HG03558 (cell line): ENCODE measurements around the gene SYT17.
"Not testable (repeated sequence)": the region's sequence is repeated elsewhere in the genome, so short reads cannot be mapped to it uniquely, and the experiment has no call there.

ENCODE experiments used
- ATAC-seq: cut with Tn5 transposase; IDR thresholded peaks from one replicate; pipeline ENCODE4 v1.9.1; 2021; ENCODE audit warnings: moderate number of reproducible peaks; ENCODE audit not compliant: unreplicated experiment; ENCODE audit errors: extremely low read depth

The SYT17 gene

DNA sequence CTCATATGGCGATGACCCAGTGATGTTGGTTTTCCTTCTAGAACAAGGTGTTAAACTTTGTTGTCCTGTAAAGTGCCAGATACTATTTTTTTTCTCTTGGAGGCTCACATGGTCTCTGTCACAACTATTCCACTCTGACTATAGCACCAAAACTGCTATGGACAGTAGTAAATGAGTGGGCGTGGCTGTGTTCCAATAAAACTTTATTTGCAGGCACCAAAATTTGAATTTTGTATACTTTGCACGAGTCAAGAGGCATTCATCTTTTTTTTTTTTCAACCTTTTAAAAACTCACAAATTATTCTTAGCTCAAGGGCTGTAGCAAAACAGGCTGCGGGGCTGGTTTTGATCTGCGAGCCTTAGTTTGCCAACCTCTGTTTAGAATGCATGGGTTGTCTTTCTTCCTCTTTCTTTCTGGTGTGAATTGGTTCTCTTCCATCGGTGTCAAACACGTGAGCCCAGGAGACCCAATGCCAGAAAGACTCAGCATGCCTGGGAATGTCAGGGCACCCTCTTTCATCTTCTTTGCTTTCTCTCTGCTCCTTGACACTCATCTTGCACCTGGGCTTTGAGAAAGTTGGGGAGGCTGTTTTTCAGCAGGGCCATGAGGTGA lies 2.1 kb downstream of the SYT17 start:
- no peak for ATAC-seq

DNA sequence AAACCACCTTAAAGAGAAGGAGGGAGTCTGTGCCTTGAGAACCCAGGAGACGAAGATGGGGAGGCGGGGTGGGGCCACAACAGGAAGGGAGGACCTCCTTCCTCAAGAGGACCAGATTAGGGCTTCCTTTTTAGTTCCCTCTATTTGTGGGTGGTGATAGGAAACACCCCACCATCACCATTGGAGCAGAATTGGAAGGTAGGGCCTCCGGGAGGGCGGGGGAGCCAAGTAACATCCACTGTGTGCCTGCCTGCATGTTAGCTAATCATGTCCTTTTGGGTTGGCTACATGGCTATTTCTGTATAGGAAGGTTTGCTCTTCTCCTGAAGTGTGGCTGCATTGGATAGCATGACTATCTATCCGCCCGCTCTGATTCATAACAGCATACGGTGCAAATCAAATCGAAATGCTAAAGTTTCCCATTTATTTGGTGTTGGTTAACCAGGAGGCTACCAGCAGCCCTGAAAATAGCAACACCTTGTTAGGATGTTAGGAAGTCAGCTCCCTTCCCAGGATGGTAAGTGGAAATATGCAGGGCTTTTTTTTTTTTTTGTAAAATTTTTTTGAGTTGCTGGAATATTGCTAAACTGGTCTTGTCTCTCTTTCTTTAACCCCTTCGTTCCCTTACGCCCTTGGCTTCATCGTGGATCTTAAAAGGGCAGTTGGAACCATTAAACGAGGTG lies 4.2 kb downstream of the SYT17 start:
- ATAC-seq, result no peak

DNA sequence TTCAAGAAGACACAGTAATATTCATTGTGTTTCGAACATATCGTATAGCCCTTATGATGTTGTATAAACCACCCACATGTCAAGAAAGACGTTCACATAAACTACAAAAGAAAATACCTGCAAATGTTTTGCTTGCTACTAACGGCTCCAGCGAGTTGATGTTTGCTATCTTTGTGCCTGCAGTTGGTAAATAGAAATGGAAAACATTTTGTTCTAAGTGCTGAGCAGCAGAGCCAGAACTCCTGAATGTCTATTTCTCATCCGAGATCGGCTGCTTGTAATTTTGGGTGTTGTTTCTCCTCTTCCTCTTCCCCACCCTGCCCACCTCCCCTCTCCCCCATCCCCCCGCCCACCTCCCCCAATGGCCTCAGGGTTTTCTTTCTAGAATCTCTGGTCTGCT lies 5.0 kb downstream of the SYT17 start:
- ATAC-seq, result no peak

DNA sequence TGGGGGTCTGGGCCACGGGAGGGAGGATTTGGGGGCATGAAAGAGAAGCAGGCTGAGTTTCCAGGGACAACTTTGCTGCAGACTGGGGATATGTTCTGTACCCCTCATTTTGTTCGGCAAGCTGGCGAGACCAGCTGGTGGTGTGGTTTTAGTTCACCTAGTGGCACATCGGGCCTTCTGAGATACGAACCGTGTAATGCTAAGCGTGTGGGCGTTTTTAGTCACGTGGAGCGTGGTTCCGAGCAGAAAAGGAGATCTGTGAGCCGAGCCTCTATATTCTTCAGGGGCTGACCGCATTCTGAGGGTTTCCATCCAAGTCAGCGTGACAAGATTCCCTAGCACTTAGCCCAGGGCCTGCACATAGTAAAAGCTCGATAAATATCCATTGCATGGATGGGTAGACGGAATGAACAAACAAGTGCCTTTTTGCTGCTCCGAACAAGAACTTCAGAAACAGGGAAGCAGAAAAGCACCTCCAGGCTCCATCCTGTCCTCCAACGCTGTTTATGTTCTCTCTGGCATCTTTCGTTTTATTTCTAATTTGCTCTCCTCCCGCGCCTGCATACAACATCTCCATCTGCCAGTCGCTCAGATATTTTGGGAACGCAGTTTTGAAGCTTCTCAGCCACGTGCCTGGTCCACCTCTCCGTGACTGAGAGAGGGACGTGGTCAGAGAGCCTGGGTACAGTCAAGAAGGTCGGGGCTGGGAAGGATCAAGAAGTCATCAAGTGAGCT lies 5.8 kb downstream of the SYT17 start:
- no peak for ATAC-seq

DNA sequence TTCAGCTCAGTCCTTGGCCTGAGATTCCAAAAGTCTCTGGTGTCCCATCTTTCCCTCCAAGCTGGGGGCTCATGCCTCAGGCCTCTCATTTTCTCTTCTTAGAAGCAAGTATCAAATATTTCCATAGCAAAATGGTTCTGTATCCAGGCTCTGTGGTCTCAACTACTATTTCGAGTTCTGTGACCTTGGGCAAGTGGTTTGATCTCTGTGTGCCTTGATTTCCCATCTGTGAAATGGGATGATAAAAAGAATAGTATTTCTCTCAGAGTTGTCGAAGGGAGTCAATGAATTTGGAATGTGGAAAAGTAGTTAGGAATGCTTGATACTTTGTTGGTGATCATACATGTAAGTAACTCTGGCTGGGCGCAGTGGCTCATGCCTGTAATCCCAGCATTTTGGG lies 6.4 kb downstream of the SYT17 start:
- no peak for ATAC-seq

DNA sequence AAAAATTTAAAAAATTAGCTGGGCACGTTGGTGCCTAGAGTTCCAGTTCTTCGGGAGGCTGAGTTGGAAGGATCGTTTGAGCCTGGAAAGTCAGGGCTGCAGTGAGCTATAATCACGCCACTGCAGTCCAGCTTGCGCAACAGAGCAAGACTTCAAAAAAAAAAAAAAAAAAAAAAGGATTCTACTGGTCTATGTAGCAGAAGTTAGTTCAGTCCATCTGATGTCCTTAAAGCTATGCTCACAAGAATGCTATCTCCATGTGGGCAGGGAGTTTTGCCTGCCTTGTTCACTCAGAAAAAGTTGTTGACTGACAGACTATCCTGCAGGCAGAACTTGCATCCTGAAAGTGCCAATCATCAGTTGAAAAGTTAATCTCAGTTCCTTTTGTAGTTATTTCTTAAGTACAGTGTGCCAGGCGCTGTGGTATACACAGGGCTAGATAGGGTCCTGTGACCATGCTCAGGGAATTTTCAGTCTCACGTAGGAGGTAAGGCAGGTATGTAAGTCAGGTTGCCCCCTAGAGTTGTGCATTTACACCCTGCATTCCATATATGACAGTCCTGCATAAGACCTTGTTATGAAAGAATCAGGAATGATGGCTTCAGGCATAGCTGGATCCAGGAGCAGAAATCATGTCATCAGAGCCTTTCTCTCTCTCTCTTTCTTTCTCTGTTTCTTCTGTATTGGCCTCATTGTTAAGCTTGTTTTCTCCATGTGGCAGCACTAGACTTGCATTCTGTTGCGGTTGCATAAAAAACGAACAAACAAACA lies 7.6 kb downstream of the SYT17 start:
- no peak for ATAC-seq

DNA sequence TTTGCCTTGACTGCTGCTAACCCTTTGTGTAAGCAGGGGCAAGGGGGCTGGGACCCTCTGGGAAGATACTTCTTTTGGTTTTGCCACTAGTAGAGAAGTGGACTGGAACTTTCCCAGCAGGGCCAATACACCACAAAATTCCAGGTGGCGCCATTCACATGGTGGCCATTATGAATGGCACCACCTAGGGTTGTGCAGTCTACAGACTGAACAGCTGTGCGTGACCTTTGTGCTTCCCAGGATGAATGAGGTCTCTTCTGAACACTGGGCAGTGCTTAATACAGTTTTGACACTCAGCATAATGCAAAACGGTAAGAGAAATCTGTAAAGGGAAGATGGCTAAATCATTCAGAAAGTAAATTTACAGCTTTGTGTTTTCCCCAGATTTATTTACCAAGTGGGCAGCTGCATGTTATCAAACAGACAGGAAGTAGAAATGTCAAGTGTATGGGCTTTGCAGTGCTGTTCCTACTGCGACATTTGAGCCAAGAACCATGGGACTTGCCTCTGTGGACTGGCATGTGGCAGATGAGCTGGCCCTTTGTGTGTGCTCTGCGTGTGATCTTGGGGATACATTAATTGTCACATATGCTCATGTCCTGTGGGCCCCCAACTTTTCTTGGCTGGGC lies 9.2 kb downstream of the SYT17 start:
- ATAC-seq, result no peak

DNA sequence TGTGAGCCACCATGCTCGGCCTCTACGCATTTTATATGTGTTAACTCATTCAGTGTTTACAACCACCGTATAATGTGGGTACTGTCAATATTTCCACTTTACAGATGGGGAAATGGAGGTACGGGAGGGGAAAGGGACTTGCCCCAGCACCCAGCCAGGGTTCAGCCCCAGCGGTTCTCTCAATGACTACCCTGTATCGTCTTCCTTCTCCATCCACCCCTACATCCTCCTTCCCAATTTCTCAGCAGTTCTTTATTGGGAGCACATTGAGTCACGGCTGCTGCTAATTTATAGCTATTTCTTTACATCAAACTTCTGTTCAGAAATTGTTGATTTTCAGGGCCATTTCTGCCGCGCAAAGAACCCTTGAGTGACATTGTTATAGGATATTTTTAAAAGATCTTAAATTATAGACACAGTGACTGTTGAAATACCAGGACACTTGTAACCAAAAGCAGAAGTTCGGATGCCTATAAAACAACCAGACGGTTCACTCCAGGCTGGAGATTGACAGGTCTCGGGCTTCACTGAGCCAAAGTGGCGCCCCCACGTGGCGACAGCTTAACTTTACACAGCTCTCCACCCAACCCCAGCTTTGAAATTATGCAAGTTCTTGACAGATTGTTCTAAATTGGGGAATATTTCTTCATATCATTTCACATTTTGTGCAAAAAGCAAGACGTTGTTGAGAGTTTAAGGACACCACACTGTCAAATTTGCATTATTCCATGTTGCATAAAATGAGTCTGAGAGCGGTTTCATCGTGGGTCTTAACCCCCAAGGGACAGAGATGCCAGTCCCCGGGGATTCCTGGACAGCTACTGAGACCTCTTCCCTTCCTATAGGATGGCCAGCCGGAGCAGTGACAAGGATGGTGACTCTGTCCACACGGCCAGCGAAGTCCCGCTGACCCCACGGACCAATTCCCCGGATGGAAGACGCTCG lies 11.8 kb downstream of the SYT17 start:
- no peak for ATAC-seq

DNA sequence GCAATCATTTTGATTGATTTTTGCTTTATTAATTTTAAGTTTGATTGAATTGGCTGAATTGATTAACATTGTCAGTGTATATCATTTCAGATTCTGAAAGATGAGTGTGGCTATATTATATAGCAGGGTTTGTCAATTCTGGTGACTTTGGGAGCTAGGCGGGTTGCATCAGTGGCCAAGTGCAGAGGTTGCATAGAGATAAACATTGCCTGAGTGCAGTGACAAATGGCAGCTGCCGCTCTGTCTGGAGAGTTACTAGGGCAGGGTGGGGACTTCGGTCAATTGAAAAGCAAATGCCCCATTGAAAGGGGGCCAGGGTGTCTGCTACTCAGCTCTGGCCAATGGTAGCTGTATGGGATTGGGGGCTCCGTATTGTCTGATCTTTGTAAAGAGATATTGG lies 12.7 kb downstream of the SYT17 start:
- no peak for ATAC-seq

DNA sequence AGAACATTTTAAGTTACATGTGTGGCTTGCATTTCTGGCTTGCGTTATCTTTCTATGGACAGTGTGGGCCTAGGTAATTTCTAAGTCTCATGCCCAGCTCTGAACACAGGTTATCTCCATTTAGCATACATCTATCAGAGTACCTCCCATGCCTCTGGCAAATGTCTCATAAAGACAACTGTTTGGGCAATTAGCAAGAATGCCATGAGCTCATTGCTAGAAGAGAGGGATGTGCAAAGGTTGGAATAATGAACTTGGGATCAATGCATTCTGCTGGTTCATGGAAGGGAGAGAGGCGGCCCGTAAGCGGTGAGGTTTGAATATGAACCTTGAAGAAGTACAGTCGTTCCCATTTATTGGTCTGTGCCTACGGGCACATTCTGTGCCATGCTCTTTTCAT lies 14.4 kb downstream of the SYT17 start:
- no peak for ATAC-seq

DNA sequence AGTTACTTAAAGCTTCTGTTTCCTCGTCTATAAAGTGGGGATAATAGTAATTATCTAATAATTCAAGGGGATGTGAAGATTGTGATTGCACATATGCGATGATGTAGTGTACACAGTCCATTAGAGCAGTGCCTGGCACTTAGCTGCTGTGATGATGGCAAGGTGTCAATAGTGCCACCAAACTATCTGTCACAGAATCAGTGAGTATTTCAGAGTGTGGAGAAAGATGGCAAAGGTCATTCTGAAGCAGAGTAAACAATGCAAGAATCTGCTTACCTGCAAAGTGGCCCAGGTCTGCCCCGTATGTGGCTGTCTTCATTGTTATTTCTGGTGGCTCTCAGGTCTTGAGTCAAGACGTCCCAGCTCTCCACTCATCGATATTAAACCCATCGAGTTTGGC lies 15.1 kb downstream of the SYT17 start:
- no peak for ATAC-seq

DNA sequence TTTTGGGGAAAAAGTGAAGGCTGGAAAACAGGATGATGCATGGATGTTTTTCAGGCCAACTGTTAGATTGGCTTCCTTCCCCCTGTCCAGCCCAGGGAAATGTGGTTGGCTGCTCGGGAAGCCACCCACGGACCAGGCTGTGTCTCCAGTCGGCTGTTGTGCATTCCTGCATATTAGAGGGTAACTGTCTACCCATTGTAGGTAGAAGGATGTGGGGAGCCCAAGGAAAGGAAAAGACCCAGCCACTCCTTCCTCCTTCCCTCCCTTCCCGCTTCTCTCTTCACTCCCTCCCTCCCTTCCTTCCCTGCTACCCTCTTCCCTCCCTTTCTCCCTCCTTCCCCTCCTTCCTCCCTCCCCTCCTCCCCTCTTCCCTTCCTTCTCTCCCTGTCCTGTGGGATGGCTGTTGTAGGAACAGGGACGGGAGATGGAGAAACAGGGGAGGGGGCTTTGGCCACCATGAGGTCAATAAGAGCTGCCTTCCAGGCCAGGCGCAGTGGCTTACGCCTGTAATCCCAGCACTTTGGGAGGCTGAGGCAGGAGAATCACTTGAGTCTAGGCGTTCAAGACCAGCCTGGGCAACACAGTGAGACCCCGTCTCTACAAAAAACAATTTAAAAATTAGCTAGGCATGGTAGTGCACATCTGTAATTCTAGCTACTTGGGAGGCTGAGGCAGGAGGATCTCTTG lies 16.9 kb downstream of the SYT17 start:
- no peak for ATAC-seq

DNA sequence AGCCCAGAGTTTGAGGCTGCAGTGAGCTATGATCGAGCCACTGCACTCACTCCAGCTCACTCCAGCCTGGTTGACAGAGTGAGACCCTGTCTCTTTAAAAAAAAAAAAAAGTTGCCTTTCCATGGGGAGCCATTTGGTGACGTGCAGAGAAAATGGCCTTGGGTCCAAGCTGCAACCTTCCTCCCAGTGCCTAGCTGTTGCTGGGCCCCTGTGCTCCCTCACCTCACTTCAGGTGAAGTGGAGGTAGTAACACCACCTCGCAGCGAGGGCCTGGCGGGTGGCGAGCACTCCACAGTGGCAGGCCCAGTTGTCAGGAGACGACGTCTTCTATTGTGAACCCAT lies 17.4 kb downstream of the SYT17 start:
- ATAC-seq, result no peak

DNA sequence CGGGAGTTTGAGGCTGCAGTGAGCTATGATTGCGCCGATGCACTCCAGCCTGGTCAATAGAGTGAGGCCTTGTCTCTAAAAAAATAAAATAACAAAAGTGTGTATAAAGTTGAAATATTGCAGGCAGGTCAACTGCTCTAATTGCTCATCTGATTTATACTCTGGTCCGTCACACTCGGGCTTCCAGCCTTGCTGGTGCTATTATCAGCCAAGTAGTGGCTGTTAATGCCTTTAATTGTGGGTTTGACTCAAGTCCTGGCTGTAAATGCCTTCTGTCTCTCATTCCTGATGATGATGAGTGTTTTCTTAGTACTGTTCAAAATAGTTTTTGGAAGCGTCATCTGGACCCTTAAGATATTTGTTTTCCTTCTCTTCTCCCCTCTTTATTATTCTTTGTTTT lies 18.4 kb downstream of the SYT17 start:
- ATAC-seq, result no peak

DNA sequence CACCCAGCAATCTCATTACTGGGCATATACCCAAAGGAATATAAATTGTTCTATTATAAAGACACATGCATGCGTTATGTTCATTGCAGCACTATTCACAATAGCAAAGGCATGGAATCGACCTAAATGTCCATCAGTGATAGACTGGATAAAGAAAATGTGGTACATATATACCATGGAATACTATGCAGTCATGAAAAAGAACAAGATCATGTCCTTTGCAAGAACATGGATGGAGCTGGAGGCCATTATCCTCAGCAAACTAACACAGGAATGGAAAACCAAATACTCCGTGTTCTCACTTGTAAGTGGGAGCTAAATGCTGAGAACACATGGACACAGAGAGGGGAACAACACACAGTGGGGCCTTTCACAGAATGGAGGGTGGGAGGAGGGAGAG lies 19.9 kb downstream of the SYT17 start:
- ATAC-seq, result not testable (repeated sequence)

DNA sequence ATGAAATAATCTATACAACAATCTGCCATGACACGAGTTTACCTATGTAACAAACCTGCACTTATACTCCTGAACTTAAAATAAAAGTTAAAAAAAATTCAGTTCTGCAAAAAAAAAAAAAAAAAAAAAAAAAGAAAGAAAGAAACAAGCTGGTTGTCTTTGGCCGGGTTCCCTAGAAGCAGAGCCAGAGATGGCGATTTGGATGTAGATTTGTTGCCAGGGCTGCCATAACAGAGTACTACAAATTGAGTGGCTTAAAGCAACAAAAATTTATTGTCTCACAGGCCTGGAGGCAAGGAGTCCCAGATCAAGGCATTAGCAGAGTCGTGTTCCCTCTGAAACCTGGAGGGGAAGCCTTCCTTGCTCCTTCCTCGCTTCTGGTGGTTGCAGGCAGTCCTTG lies 20.4 kb downstream of the SYT17 start:
- ATAC-seq, result no peak

DNA sequence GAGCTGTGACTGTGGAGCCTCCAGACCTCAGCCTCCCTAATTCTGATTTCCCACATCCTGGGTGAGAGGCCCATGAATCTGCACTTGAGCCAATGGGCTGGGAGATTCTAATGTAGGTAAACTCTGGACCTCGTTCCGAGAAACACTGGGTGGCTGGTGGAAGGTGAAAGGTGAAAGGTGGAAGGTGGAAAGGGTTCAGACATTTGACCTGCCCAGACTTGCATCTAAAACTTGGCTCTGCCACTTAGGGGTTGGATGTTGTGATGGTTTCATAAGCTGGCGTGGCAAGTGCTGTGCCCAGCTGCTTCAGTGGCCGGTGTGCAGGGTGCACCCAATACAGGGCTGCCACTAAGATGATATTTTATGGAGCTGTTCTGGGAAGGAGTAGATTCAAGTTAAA lies 24.8 kb downstream of the SYT17 start:
- ATAC-seq, result no peak

DNA sequence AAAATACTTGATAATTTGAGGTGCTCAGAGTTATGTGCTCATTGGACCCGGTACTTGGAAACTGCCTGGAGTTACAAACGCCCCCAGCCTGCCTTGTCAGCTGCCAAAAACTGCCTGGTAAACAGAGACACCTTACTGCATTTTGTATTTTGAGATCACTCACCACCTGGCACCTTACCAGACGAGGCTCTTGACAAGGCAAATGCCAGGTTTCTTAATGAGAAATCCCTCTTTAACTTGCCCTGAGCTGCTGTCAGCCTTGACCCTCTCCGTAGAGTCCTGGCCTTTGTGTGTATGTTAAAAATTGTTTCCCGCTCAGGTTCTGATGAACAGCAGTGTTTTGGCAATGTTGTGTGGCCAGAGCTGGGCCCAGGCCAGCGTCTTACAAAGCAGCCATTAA lies 28.8 kb downstream of the SYT17 start:
- ATAC-seq, result no peak

DNA sequence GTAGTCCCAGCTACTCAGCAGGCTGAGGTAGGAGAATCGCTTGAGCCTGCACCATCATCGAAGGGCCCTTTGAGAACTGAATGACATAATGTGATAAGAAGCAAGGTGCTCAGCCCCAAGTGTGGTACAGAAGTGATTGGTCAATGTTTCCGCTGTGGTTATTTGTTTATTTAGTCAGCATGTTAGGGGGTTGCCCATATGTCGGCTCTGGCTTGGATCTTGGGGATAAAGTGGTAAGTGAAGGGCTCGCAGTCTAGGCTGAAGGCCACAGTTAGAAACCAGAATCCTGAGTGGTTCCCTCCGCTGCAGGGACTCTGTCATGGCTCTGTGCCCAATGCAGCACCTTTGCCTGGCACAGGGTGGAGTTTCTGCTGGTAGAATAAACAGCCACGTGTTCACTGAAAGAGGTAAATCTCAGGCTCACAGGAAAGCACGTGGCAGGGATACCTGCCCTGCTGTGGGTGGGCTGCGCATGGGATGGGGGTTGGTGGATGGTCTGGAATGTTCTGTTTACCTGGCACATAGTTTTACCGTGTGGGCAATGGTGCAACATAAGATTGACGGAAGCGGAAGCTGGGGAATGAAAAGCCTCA lies 35.4 kb downstream of the SYT17 start:
- no peak for ATAC-seq
